ENCODE data around the gene DHX57.

DHX57 gene

GRCh38 chr2:38748943-38749804, 126.6 kb downstream of the DHX57 start:
- ATAC-seq (ENCODE audit: low read depth) = peak; percentile 17
- Mint-ChIP-seq H3K9me3 (no peaks in the 10 kb centered on the region), H3K27ac (peak overlapping the region; percentile 100), H3K27me3 (no peaks in the 10 kb centered on the region), H3K4me3 (peak overlapping the region; percentile 99), H3K4me1 (peaks cover 39% of the 10 kb centered on the region), H3K36me3 (peaks cover 36% of the 10 kb centered on the region)
- DNase-seq (ENCODE audit: low spot score in 2 of 2) = peak in 1 of 2 donors; percentile 58

GRCh38 chr2:38748391-38748790, 127.3 kb downstream of the DHX57 start:
- ATAC-seq (ENCODE audit: low read depth) = no peak
- no peak for DNase-seq (ENCODE audit: low spot score in 2 of 2)
- Mint-ChIP-seq H3K36me3 (peaks cover 39% of the 10 kb centered on the region), H3K9me3 (no peaks in the 10 kb centered on the region), H3K27ac (peak overlapping the region; percentile 100), H3K4me1 (peaks cover 40% of the 10 kb centered on the region), H3K4me3 (no peak overlapping the region), H3K27me3 (no peaks in the 10 kb centered on the region)

GRCh38 chr2:38747819-38748218, 127.9 kb downstream of the DHX57 start:
- no peak for DNase-seq (ENCODE audit: low spot score in 2 of 2)
- no peaks in the 10 kb centered on the region for H3K9me3 Mint-ChIP-seq
- H3K27ac Mint-ChIP-seq = peak overlapping the region; percentile 100
- no peak overlapping the region for H3K4me3 Mint-ChIP-seq
- ATAC-seq (ENCODE audit: low read depth) = no peak
- H3K4me1 Mint-ChIP-seq = peaks cover 40% of the 10 kb centered on the region
- H3K27me3 Mint-ChIP-seq = no peaks in the 10 kb centered on the region
- peaks cover 39% of the 10 kb centered on the region for H3K36me3 Mint-ChIP-seq
